CD8-positive, alpha-beta memory T cell (primary cell): ENCODE results near the gene PAX5. TPM values are rescaled to one million over a fixed set of nuclear protein-coding genes. Genes with fewer than 3 reads are reported as not detected.

Experiments used
- CTCF ChIA-PET: fragments of 350-600 bp; sonication (Branson Sonifier 250); formaldehyde crosslinking; loops from one replicate; lab custom pipeline; 2021; ENCODE audit warnings: antibody characterized with exemption; lab: Charles Lee
- POLR2A ChIA-PET: fragments of 350-600 bp; sonication (Branson Sonifier 250); formaldehyde crosslinking; loops from one replicate; lab custom pipeline; 2021; ENCODE audit warnings: antibody characterized with exemption; lab: Charles Lee
- DNase-seq, 5 donors: peaks; one replicate each; pipeline versions ENCODE4 v3.0.0 to v3.0.0-alpha.2; 2020 to 2022; ENCODE audit warnings: mixed read lengths in 1 of 5
- H3K27ac ChIP-seq: one replicate; pipeline ENCODE4 v1.7.0; 2013; ENCODE audit warnings: low read depth, mild to moderate bottlenecking, low read length, moderate library complexity
- H3K27me3 ChIP-seq: 2 replicates; pipeline ENCODE4 v1.7.0; 2013; ENCODE audit warnings: low read length, mild to moderate bottlenecking; ENCODE audit not compliant: insufficient read depth, poor library complexity, severe bottlenecking
- H3K36me3 ChIP-seq: 2 replicates; pipeline ENCODE4 v1.7.0; 2013; ENCODE audit warnings: mild to moderate bottlenecking, low read length, moderate library complexity; ENCODE audit not compliant: insufficient read depth
- H3K4me1 ChIP-seq: 2 replicates; pipeline ENCODE4 v1.7.0; 2013; ENCODE audit warnings: mild to moderate bottlenecking, low read length, moderate library complexity; ENCODE audit not compliant: insufficient read depth
- H3K4me3 ChIP-seq: 2 replicates; pipeline ENCODE4 v1.7.0; 2013; ENCODE audit warnings: mild to moderate bottlenecking, low read length
- H3K9me3 ChIP-seq: 2 replicates; pipeline ENCODE4 v1.7.0; 2013; ENCODE audit warnings: mild to moderate bottlenecking, low read length
- H3K27ac Mint-ChIP-seq, 8 donors: one replicate each; pipeline ENCODE4 v1.8.0; 2020 to 2021; ENCODE audit warnings: mixed read lengths in 8 of 8, mild to moderate bottlenecking in 6 of 8, inconsistent platforms in 3 of 8, moderate library complexity in 3 of 8
- H3K27me3 Mint-ChIP-seq, 2 donors: one replicate each; pipeline ENCODE4 v1.8.0; 2020 to 2021; ENCODE audit warnings: mixed read lengths in 2 of 2, mild to moderate bottlenecking in 1 of 2, moderate library complexity in 1 of 2
- H3K36me3 Mint-ChIP-seq, 3 donors: one replicate each; pipeline ENCODE4 v1.8.0; 2020 to 2021; ENCODE audit warnings: mixed read lengths in 3 of 3, inconsistent platforms in 1 of 3, mild to moderate bottlenecking in 1 of 3
- H3K4me1 Mint-ChIP-seq, 3 donors: one replicate each; pipeline ENCODE4 v1.8.0; 2020 to 2021; ENCODE audit warnings: mixed read lengths in 3 of 3, inconsistent platforms in 1 of 3, mild to moderate bottlenecking in 1 of 3
- H3K4me3 Mint-ChIP-seq, 7 donors: one replicate each; pipeline ENCODE4 v1.8.0; 2020 to 2021; ENCODE audit warnings: mixed read lengths in 7 of 7, mild to moderate bottlenecking in 6 of 7, moderate library complexity in 4 of 7, inconsistent platforms in 2 of 7
- H3K9me3 Mint-ChIP-seq, 5 donors: one replicate each; pipeline ENCODE4 v1.8.0; 2020 to 2022; ENCODE audit warnings: mixed read lengths in 5 of 5, mild to moderate bottlenecking in 3 of 5, moderate library complexity in 2 of 5, inconsistent platforms in 1 of 5
- polyA plus RNA-seq: library from polyadenylated mRNA; unstranded; fragments of 300-500 nt; fragmentation: Illumina TruSeq; gene quantifications from one replicate; pipeline ENCODE4 v1.2.3, GENCODE V29; 2021
- total RNA-seq, 2 experiments: library from RNA; stranded (reverse); gene quantifications; one replicate each; pipeline ENCODE4 v1.2.3, GENCODE V29; 2021

PAX5 gene
- total and polyA plus RNA-seq, 3 experiments from 2014 or later, result 0.18 to 0.29 TPM; not detected in 1

DNA sequence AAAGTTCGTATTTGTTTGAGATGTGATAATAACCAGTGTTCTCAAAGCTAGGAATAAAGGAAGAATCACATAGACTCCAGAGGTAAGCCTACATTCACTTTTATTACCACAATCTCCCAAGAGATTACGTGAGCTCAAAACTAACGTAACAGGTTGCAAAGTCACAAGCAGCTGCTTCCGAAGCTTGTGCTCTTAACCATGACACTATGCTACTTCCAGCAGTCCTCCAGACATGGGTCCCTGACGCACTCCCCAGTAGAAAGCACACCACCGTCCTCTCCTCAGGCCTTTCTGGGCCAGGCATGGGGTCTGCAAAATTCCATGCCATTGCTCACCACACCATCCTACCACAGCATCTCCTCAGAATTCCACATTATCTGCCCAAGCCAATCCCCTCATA is 84.6 kb downstream of the PAX5 start:
- H3K36me3 Mint-ChIP-seq, result no peaks in the 10 kb centered on the region
- no peak overlapping the region for H3K4me3 Mint-ChIP-seq
- H3K36me3 ChIP-seq, result no peaks in the 10 kb centered on the region
- H3K27me3 ChIP-seq, result no peaks in the 10 kb centered on the region
- H3K27ac ChIP-seq, result no peak overlapping the region
- CTCF ChIA-PET, result no interaction called here
- peaks cover 3 to 40% of the 10 kb centered on the region in 2 donors for H3K27me3 Mint-ChIP-seq
- H3K4me1 Mint-ChIP-seq, result no peaks in the 10 kb centered on the region
- peaks cover 0 to 3% (median 0%) of the 10 kb centered on the region in 5 donors for H3K9me3 Mint-ChIP-seq
- no peak for DNase-seq
- POLR2A ChIA-PET, result no interaction called here
- H3K4me1 ChIP-seq, result no peaks in the 10 kb centered on the region
- no peak overlapping the region for H3K4me3 ChIP-seq
- H3K9me3 ChIP-seq, result no peaks in the 10 kb centered on the region
- H3K27ac Mint-ChIP-seq, result no peak overlapping the region

DNA sequence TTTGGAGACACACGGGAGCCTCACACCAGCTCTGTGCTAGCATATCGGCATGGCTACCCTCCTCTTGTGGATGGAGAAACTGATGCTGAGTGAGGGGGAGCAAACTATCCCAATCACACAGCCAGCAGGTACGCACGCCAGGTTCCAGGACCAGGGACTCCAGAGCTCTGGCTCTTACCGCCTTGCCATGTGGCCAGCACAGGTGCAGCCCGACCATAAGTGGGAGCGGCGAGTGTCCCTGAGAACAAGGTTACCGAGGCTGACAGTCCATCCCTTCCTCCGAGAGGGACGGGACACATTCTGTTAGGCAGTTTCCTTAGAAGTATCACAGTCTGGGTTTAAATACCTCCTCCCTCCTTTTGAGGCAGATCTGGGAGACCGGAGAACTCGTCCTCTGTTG is 86.0 kb downstream of the PAX5 start:
- Histone ChIP-seq H3K4me1 (no peaks in the 10 kb centered on the region), H3K9me3 (no peaks in the 10 kb centered on the region), H3K27ac (no peak overlapping the region), H3K4me3 (no peak overlapping the region), H3K36me3 (no peaks in the 10 kb centered on the region), H3K27me3 (no peaks in the 10 kb centered on the region)
- H3K4me3 Mint-ChIP-seq, result no peak overlapping the region
- peaks cover 4 to 29% of the 10 kb centered on the region in 2 donors for H3K27me3 Mint-ChIP-seq
- H3K27ac Mint-ChIP-seq, result no peak overlapping the region
- CTCF ChIA-PET, result no interaction called here
- H3K4me1 Mint-ChIP-seq, result no peaks in the 10 kb centered on the region
- H3K9me3 Mint-ChIP-seq, result no peaks in the 10 kb centered on the region
- DNase-seq, result no peak
- POLR2A ChIA-PET, result no interaction called here
- no peaks in the 10 kb centered on the region for H3K36me3 Mint-ChIP-seq

DNA sequence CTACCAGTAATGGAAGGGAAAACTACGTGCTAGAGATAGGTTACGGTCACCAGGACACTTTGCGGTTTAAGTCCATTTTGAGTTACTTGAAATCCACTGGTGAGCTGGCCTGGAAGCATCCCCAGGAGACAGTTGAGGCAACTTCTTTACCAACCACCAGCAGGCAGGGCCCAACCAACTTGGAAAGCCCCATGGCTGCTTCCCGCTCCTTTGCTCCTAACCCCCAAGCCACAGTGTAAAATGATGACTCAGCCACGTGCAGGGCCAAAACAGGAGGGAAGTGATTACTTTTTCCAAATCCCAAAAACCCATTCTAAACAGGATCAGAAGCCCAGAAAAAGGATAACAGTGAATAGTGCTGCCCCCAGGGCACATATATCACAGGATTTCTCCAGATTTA is 87.4 kb downstream of the PAX5 start:
- no peaks in the 10 kb centered on the region for H3K9me3 Mint-ChIP-seq
- no peak overlapping the region for H3K4me3 ChIP-seq
- H3K27me3 ChIP-seq, result no peaks in the 10 kb centered on the region
- no peaks in the 10 kb centered on the region for H3K4me1 ChIP-seq
- peaks cover 2 to 21% of the 10 kb centered on the region in 2 donors for H3K27me3 Mint-ChIP-seq
- CTCF ChIA-PET, result no interaction called here
- DNase-seq, result no peak
- H3K36me3 ChIP-seq, result no peaks in the 10 kb centered on the region
- no peak overlapping the region for H3K4me3 Mint-ChIP-seq
- no peaks in the 10 kb centered on the region for H3K36me3 Mint-ChIP-seq
- H3K4me1 Mint-ChIP-seq, result no peaks in the 10 kb centered on the region
- H3K27ac ChIP-seq, result no peak overlapping the region
- POLR2A ChIA-PET, result no interaction called here
- no peak overlapping the region for H3K27ac Mint-ChIP-seq
- no peaks in the 10 kb centered on the region for H3K9me3 ChIP-seq

DNA sequence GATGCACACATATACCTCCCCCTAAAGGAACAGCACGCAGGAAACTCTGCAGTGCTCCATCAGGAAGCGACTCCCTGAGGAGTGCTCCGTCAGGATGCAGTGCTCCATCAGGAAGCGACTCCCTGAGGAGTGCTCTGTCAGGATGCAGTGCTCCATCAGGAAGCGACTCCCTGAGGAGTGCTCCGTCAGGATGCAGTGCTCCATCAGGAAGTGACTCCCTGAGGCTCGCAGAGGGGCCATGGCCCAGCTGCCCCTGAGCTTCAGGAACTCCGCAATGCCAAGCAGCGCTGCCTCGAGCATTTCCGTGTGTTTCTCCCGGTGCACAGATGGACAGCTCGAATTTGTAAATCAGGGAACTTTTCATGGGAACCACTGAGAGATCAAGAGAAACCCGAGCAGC is 88.1 kb downstream of the PAX5 start:
- Mint-ChIP-seq H3K36me3 (no peaks in the 10 kb centered on the region), H3K4me1 (no peaks in the 10 kb centered on the region), H3K9me3 (peaks cover 0 to 2% (median 0%) of the 10 kb centered on the region in 5 donors), H3K27me3 (peaks cover 2 to 21% of the 10 kb centered on the region in 2 donors), H3K27ac (no peak overlapping the region), H3K4me3 (no peak overlapping the region)
- no peak for DNase-seq
- Histone ChIP-seq H3K27ac (no peak overlapping the region), H3K9me3 (no peaks in the 10 kb centered on the region), H3K4me3 (no peak overlapping the region), H3K36me3 (no peaks in the 10 kb centered on the region), H3K4me1 (no peaks in the 10 kb centered on the region), H3K27me3 (no peaks in the 10 kb centered on the region)
- ChIA-PET CTCF (interaction anchor here (1.3 kb wide), 1 partner anchor 12 kb away, joined by 4 read pairs; no protein-coding TSS in a partner anchor), POLR2A (no interaction called here)

DNA sequence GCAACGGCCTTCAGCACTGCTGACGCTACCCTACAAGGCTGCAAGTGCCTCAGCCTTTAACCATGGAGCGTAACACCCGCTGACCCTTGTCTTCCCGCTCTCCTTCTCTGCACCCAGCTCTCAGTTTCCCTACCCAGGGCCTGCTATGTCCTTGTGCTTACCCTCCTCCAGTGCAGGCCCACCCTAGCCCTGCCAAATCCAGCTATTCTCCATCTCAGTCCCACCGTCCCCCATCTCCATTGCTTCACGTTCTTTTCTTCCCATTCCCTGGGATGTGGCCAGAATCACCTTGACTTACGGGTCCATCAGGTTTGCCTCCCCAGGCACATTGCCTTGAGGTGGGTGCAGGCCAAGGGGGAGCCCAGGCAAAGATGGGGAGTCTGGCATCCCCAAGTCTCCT is 91.2 kb downstream of the PAX5 start:
- no peaks in the 10 kb centered on the region for H3K9me3 ChIP-seq
- DNase-seq, result no peak
- no peak overlapping the region for H3K4me3 ChIP-seq
- no peaks in the 10 kb centered on the region for H3K36me3 ChIP-seq
- no peaks in the 10 kb centered on the region for H3K27me3 ChIP-seq
- H3K4me1 Mint-ChIP-seq, result no peaks in the 10 kb centered on the region
- ChIA-PET CTCF (no interaction called here), POLR2A (no interaction called here)
- H3K27ac Mint-ChIP-seq, result peak overlapping the region in 1 of 8 donors; percentile 56
- peaks cover 2 to 13% of the 10 kb centered on the region in 2 donors for H3K27me3 Mint-ChIP-seq
- H3K4me1 ChIP-seq, result no peaks in the 10 kb centered on the region
- H3K36me3 Mint-ChIP-seq, result no peaks in the 10 kb centered on the region
- H3K27ac ChIP-seq, result no peak overlapping the region
- H3K4me3 Mint-ChIP-seq, result no peak overlapping the region
- peaks cover 0 to 2% (median 0%) of the 10 kb centered on the region in 5 donors for H3K9me3 Mint-ChIP-seq

DNA sequence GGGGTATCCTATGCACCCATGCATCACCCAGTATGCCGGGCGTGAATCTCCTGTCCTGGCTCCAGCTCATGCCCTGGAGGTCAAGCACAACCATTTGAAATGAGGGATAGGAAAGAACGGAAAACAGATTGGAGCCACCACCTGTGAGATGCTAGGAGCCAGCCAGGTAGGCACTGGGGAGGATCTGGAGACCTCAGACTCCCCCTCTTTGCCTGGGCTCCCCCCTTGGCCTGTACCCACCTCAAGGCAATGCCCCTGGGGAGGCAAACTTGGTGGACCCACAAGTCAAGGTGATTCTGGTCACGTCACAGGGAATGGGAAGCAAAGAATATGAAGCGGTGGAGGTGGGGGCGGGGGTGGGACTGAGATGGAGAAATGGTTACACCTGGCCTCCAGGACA is 92.6 kb downstream of the PAX5 start:
- DNase-seq, result no peak
- Mint-ChIP-seq H3K36me3 (no peaks in the 10 kb centered on the region), H3K4me1 (no peaks in the 10 kb centered on the region), H3K27ac (no peak overlapping the region), H3K27me3 (peaks cover 4 to 10% of the 10 kb centered on the region in 2 donors), H3K4me3 (no peak overlapping the region), H3K9me3 (peaks cover 0 to 2% (median 0%) of the 10 kb centered on the region in 5 donors)
- ChIA-PET POLR2A (no interaction called here), CTCF (no interaction called here)
- Histone ChIP-seq H3K4me3 (no peak overlapping the region), H3K9me3 (no peaks in the 10 kb centered on the region), H3K4me1 (no peaks in the 10 kb centered on the region), H3K36me3 (no peaks in the 10 kb centered on the region), H3K27ac (no peak overlapping the region), H3K27me3 (no peaks in the 10 kb centered on the region)

DNA sequence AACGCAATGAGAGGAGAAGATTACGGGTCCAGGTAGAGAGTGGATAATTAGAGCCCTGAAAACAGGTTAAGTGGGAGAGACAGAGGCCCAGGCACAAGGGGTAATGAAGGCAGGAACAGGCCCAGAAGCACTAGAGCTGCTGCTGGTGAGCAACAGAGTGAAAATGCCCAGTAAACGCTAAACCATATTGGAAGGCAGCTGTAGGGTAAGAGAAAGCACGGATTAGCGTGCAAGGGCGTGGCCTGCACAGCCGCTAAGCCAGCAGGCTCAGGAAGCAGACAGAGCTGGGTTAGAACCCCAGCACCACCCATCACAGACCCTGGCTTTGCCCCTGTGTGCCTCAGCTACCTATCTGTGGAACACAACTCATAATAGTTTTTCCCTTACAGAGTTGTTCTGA is 93.2 kb downstream of the PAX5 start:
- Histone ChIP-seq H3K9me3 (no peaks in the 10 kb centered on the region), H3K27ac (no peak overlapping the region), H3K4me3 (no peak overlapping the region), H3K27me3 (no peaks in the 10 kb centered on the region), H3K4me1 (no peaks in the 10 kb centered on the region), H3K36me3 (no peaks in the 10 kb centered on the region)
- Mint-ChIP-seq H3K9me3 (peaks cover 0 to 2% (median 0%) of the 10 kb centered on the region in 5 donors), H3K36me3 (no peaks in the 10 kb centered on the region), H3K27me3 (peaks cover 6 to 9% of the 10 kb centered on the region in 2 donors), H3K4me3 (no peak overlapping the region), H3K27ac (no peak overlapping the region), H3K4me1 (no peaks in the 10 kb centered on the region)
- ChIA-PET POLR2A (no interaction called here), CTCF (no interaction called here)
- no peak for DNase-seq

DNA sequence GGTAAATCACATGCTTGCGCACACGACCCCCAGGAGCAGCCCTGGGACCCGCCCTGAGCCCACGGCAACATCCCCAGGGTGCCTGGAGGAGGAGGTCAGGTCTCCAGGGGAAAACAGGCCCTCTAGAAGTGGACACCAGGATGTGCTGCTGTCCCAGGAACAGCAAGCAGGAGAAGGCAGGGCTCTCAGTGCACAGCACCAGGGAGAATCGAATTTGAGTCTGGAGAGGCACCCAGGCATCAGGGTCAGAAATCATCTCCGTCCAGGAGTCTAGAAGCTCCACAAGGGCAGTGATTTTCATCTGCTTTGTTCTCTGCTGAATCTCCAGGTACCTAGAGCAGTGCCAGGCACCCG is 93.6 kb downstream of the PAX5 start:
- Histone ChIP-seq H3K4me1 (no peaks in the 10 kb centered on the region), H3K36me3 (no peaks in the 10 kb centered on the region), H3K9me3 (no peaks in the 10 kb centered on the region), H3K4me3 (no peak overlapping the region), H3K27ac (no peak overlapping the region), H3K27me3 (no peaks in the 10 kb centered on the region)
- Mint-ChIP-seq H3K36me3 (no peaks in the 10 kb centered on the region), H3K9me3 (peaks cover 0 to 2% (median 0%) of the 10 kb centered on the region in 5 donors), H3K27ac (no peak overlapping the region), H3K27me3 (peaks cover 7 to 9% of the 10 kb centered on the region in 2 donors), H3K4me3 (peak overlapping the region in 1 of 7 donors; percentile 5), H3K4me1 (no peaks in the 10 kb centered on the region)
- ChIA-PET POLR2A (no interaction called here), CTCF (no interaction called here)
- no peak for DNase-seq
